ENCODE results near the gene COX14. TPM values are rescaled to one million over a fixed set of nuclear protein-coding genes. Genes with fewer than 3 reads are reported as not detected.

The COX14 gene
- total RNA-seq, 1 experiment from 2014 or later, result 84.7 TPM

GRCh38 chr12:50074936-50075807 lies 36.9 kb upstream of the COX14 start:
- Histone ChIP-seq H3K9me3 (ENCODE audit: low read length) (no peaks in the 10 kb centered on the region), H3K4me3 (ENCODE audit: low read length) (no peak overlapping the region), H3K27me3 (ENCODE audit: low read length) (no peaks in the 10 kb centered on the region), H3K9me2 (replicated peaks; ENCODE audit: low read length) (no peaks in the 10 kb centered on the region), H4K20me1 (ENCODE audit: low read length) (no peaks in the 10 kb centered on the region), H2AFZ (ENCODE audit: low read length) (peak overlapping the region; percentile 70), H3K36me3 (ENCODE audit: low read depth, low read length) (no peaks in the 10 kb centered on the region), H3K79me2 (ENCODE audit: low read length) (no peaks in the 10 kb centered on the region), H3F3A (ENCODE audit: low read length, unreplicated experiment) (no peaks in the 10 kb centered on the region), H3K4me1 (ENCODE audit: insufficient read depth, low read length) (peaks cover 6% of the 10 kb centered on the region), H3K4me2 (ENCODE audit: low read length) (peak overlapping the region; percentile 62), H3K27ac (ENCODE audit: low read length) (no peak overlapping the region), H3K9ac (ENCODE audit: low read length) (no peak overlapping the region)
- intact Hi-C loops (cut with micrococcal nuclease), result loop anchor here (1.0 to 5.0 kb wide), 3 partner anchors 37 to 100 kb away; partner anchors contain the start of gene COX14
- TF ChIP-seq EZH2phosphoT487 (IDR thresholded peaks at IDR 0.05; ENCODE audit: borderline replicate concordance, low read length) (no peak), EZH2 (IDR thresholded peaks at IDR 0.05; ENCODE audit: low read length, unreplicated experiment) (no peak), CTCF (conservative IDR thresholded peaks at IDR 0.05; ENCODE audit: low read depth, low read length) (peak; percentile 92)
- no TSS peak for BruUV-seq (replicated peaks)
- POLR2A ChIA-PET (ENCODE audit: unreplicated experiment), result no interaction called here
- CTCF ChIA-PET, result no interaction called here
- ATAC-seq (peak; percentile 93), DNase-seq (peak; percentile 87)

DNA sequence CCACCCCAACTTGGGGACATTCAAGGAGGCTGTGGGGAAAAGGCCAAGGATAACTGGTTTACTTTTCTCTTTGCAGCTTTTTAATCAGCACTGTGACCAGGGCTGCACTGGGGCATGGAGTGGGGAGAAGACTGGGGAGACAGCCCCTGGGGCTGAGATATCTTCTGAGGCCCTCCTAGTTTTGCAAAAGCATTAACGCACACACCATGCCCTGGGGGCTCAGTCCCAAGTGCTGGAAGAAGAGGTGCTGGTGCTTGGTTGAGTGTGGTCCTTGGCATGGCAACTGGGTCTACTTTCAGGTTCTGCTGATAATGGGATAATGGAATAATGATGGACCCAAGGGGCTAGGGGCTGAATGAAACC lies 36.2 kb upstream of the COX14 start:
- no peaks in the 10 kb centered on the region for H4K20me1 ChIP-seq (ENCODE audit: low read length)
- no peaks in the 10 kb centered on the region for H3K79me2 ChIP-seq (ENCODE audit: low read length)
- DNase-seq, result no peak
- CTCF ChIA-PET, result no interaction called here
- peaks cover 6% of the 10 kb centered on the region for H3K4me1 ChIP-seq (ENCODE audit: insufficient read depth, low read length)
- no peak overlapping the region for H3K4me3 ChIP-seq (ENCODE audit: low read length)
- H3K9ac ChIP-seq (ENCODE audit: low read length), result no peak overlapping the region
- H3K4me2 ChIP-seq (ENCODE audit: low read length), result peak overlapping the region; percentile 62; the same call in 1 of the 2 replicates
- TF ChIP-seq CTCF (conservative IDR thresholded peaks at IDR 0.05; ENCODE audit: low read depth, low read length), result no peak
- no peak for TF ChIP-seq EZH2phosphoT487 (IDR thresholded peaks at IDR 0.05; ENCODE audit: borderline replicate concordance, low read length)
- TF ChIP-seq EZH2 (IDR thresholded peaks at IDR 0.05; ENCODE audit: low read length, unreplicated experiment), result no peak
- no peaks in the 10 kb centered on the region for H3K36me3 ChIP-seq (ENCODE audit: low read depth, low read length)
- BruUV-seq (replicated peaks), result no TSS peak
- POLR2A ChIA-PET (ENCODE audit: unreplicated experiment), result no interaction called here
- peak overlapping the region; percentile 70; the same call in 1 of the 2 replicates for H2AFZ ChIP-seq (ENCODE audit: low read length)
- no peaks in the 10 kb centered on the region for H3F3A ChIP-seq (ENCODE audit: low read length, unreplicated experiment)
- no peak for ATAC-seq
- no peak overlapping the region for H3K27ac ChIP-seq (ENCODE audit: low read length)
- no peaks in the 10 kb centered on the region for H3K9me2 ChIP-seq (replicated peaks; ENCODE audit: low read length)
- intact Hi-C loops (cut with micrococcal nuclease), result loop anchor here (1.0 to 5.0 kb wide), 3 partner anchors 37 to 100 kb away; partner anchors contain the start of gene COX14
- H3K27me3 ChIP-seq (ENCODE audit: low read length), result no peaks in the 10 kb centered on the region
- no peaks in the 10 kb centered on the region for H3K9me3 ChIP-seq (ENCODE audit: low read length)

GRCh38 chr12:50077099-50077498 lies 34.9 kb upstream of the COX14 start:
- Histone ChIP-seq H2AFZ (ENCODE audit: low read length) (no peak overlapping the region), H3K36me3 (ENCODE audit: low read depth, low read length) (no peaks in the 10 kb centered on the region), H4K20me1 (ENCODE audit: low read length) (no peaks in the 10 kb centered on the region), H3K9ac (ENCODE audit: low read length) (no peak overlapping the region), H3K79me2 (ENCODE audit: low read length) (no peaks in the 10 kb centered on the region), H3K27ac (ENCODE audit: low read length) (no peak overlapping the region), H3K27me3 (ENCODE audit: low read length) (no peaks in the 10 kb centered on the region), H3K9me3 (ENCODE audit: low read length) (no peaks in the 10 kb centered on the region), H3F3A (ENCODE audit: low read length, unreplicated experiment) (no peaks in the 10 kb centered on the region), H3K4me3 (ENCODE audit: low read length) (no peak overlapping the region), H3K4me1 (ENCODE audit: insufficient read depth, low read length) (peaks cover 6% of the 10 kb centered on the region), H3K4me2 (ENCODE audit: low read length) (no peak overlapping the region), H3K9me2 (replicated peaks; ENCODE audit: low read length) (no peaks in the 10 kb centered on the region)
- CTCF ChIA-PET, result interaction anchor here (0.5 kb wide), 1 partner anchor 8 kb away, joined by 4 read pairs; the partner anchor contains the start of gene SMARCD1
- BruUV-seq (replicated peaks), result no TSS peak
- intact Hi-C loops (cut with micrococcal nuclease), result loop anchor here (5.0 kb wide), 2 partner anchors 35 to 50 kb away; partner anchors contain the start of gene COX14
- ATAC-seq (no peak), DNase-seq (no peak)
- no peak for TF ChIP-seq EZH2phosphoT487 (IDR thresholded peaks at IDR 0.05; ENCODE audit: borderline replicate concordance, low read length)
- no peak for TF ChIP-seq CTCF (conservative IDR thresholded peaks at IDR 0.05; ENCODE audit: low read depth, low read length)
- TF ChIP-seq EZH2 (IDR thresholded peaks at IDR 0.05; ENCODE audit: low read length, unreplicated experiment), result no peak
- POLR2A ChIA-PET (ENCODE audit: unreplicated experiment), result no interaction called here
